Astrocyte of the cerebellum (primary cell): ENCODE measurements around the gene PKD2.
"Not testable (repeated sequence)": the region's sequence is repeated elsewhere in the genome, so short reads cannot be mapped to it uniquely, and the experiment has no call there.

Source experiments
- DNase-seq: peaks from one replicate; pipeline ENCODE4 v3.0.0-alpha.2; 2011; ENCODE audit warnings: low read depth
- H3K4me3 ChIP-seq: 2 replicates; pipeline ENCODE4 v1.5.1; 2011; ENCODE audit warnings: mild to moderate bottlenecking, low read depth, low read length, moderate library complexity
- in situ Hi-C: cut with HindIII; loops from 2 replicates; pipeline ENCODE4 v1.10.0; 2017; ENCODE audit warnings: low sequenced_read_pairs
- TF ChIP-seq, protein P1 (sequence below): IDR thresholded peaks from 2 replicates; pipeline ENCODE4 v1.5.1; 2012; ENCODE audit warnings: low read length, low read depth, moderate library complexity, mild to moderate bottlenecking; ENCODE audit errors: missing control alignments

Gene PKD2

GRCh38 chr4:87985887-87986200 is 21.6 kb upstream of the PKD2 start:
- no peak for DNase-seq
- in situ Hi-C loops: no loop called here
- no peak overlapping the region for H3K4me3 ChIP-seq
- TF ChIP-seq, protein P1, sequence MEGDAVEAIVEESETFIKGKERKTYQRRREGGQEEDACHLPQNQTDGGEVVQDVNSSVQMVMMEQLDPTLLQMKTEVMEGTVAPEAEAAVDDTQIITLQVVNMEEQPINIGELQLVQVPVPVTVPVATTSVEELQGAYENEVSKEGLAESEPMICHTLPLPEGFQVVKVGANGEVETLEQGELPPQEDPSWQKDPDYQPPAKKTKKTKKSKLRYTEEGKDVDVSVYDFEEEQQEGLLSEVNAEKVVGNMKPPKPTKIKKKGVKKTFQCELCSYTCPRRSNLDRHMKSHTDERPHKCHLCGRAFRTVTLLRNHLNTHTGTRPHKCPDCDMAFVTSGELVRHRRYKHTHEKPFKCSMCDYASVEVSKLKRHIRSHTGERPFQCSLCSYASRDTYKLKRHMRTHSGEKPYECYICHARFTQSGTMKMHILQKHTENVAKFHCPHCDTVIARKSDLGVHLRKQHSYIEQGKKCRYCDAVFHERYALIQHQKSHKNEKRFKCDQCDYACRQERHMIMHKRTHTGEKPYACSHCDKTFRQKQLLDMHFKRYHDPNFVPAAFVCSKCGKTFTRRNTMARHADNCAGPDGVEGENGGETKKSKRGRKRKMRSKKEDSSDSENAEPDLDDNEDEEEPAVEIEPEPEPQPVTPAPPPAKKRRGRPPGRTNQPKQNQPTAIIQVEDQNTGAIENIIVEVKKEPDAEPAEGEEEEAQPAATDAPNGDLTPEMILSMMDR: no peak

- TF ChIP-seq, protein P1: no peak
- DNase-seq: no peak
- in situ Hi-C loops: no loop called here
- H3K4me3 ChIP-seq: no peak overlapping the region
Observed at GRCh38 chr4:87986508-87986907, 20.9 kb upstream of the PKD2 start.

- no peak for DNase-seq
- TF ChIP-seq, protein P1: no peak
- H3K4me3 ChIP-seq: no peak overlapping the region
- in situ Hi-C loops: no loop called here
Observed at GRCh38 chr4:87989765-87990164, 17.7 kb upstream of the PKD2 start.

- no peak overlapping the region for H3K4me3 ChIP-seq
- in situ Hi-C loops: no loop called here
- DNase-seq: no peak
- TF ChIP-seq, protein P1: no peak
Observed at GRCh38 chr4:87995435-87995834, 12.0 kb upstream of the PKD2 start.

- DNase-seq, H3K4me3 ChIP-seq, in situ Hi-C loops: not testable (repeated sequence)
Observed at GRCh38 chr4:87999191-87999691, 8.2 kb upstream of the PKD2 start.

GRCh38 chr4:88001871-88002270 is 5.6 kb upstream of the PKD2 start:
- TF ChIP-seq, protein P1: no peak
- H3K4me3 ChIP-seq: no peak overlapping the region
- no peak for DNase-seq
- in situ Hi-C loops: no loop called here

- in situ Hi-C loops: no loop called here
- DNase-seq: no peak
- no peak overlapping the region for H3K4me3 ChIP-seq
- TF ChIP-seq, protein P1: no peak
Observed at GRCh38 chr4:88002786-88003185, 4.6 kb upstream of the PKD2 start.
